HepG2 (cell line): ENCODE data around the gene PHF13. TPM values are rescaled to one million over a fixed set of nuclear protein-coding genes. Genes with fewer than 3 reads are reported as not detected.

ENCODE experiments used
- ATAC-seq: fragments of 200-7000 bp; cut with Tn5 transposase; 3 replicates; pipeline ENCODE4 v1.9.1; 2020; ENCODE audit warnings: mild to moderate bottlenecking, moderate library complexity
- BruUV-seq: library from RNA; stranded (reverse); fragments of 400-500 nt; replicated peaks from 2 replicates; lab custom pipeline; 2021; lab: Mats Ljungman, UMichigan
- CTCF ChIA-PET: fragments of 300-600 bp; formaldehyde crosslinking; extraction: SDS; loops from one replicate; lab custom pipeline; 2021; ENCODE audit warnings: low total read pairs, inconsistent platforms, low intra/inter-chr PET ratio; lab: Yijun Ruan, JAX
- POLR2A ChIA-PET: fragments of 350-600 bp; sonication (Branson Sonifier 250); formaldehyde crosslinking; loops from one replicate; lab custom pipeline; 2020; ENCODE audit warnings: antibody characterized with exemption, inconsistent platforms; lab: Yijun Ruan, JAX
- DNase-seq: peaks from one replicate; pipeline ENCODE4 v3.0.0-alpha.2; 2015; ENCODE audit warnings: low spot score
- FAIRE-seq: peaks from 3 replicates; lab custom pipeline; 2011; peaks lifted over from hg19 to GRCh38; lab: Jason Lieb, UNC
- H2AFZ ChIP-seq: one replicate; pipeline ENCODE4 v1.6.1; 2011; ENCODE audit warnings: low read length, inconsistent platforms
- H3K27ac ChIP-seq: fragments of 300-600 bp; 3 replicates; pipeline ENCODE4 v1.8.0; 2011; ENCODE audit warnings: mixed run types, mild to moderate bottlenecking, mixed read lengths, low read length, inconsistent platforms; ENCODE audit not compliant: insufficient read depth; ENCODE audit errors: extremely low read length
- H3K27me3 ChIP-seq, 2 experiments: fragments of 200-600 bp in 1 of 2; 2 replicates in 1 of 2; 3 replicates in 1 of 2; pipeline versions ENCODE4 v1.6.0 to v1.8.0; 2011; ENCODE audit warnings: low read length in 2 of 2, mild to moderate bottlenecking in 2 of 2, moderate library complexity in 2 of 2, inconsistent platforms in 1 of 2; ENCODE audit not compliant: insufficient read depth in 2 of 2, control insufficient read depth in 1 of 2
- H3K36me3 ChIP-seq, 2 experiments: fragments of 200-600 bp in 1 of 2; replicated peaks in 1 of 2; 2 replicates in 1 of 2; 3 replicates in 1 of 2; pipeline versions ENCODE4 v1.5.1 to v1.8.0; 2011; ENCODE audit warnings: low read length in 2 of 2, inconsistent platforms in 1 of 2; ENCODE audit not compliant: insufficient read depth in 2 of 2, control insufficient read depth in 1 of 2
- H3K4me1 ChIP-seq: 2 replicates; pipeline ENCODE4 v1.5.1; 2012; ENCODE audit warnings: low read length, inconsistent platforms; ENCODE audit not compliant: insufficient read depth
- H3K4me2 ChIP-seq: 2 replicates; pipeline ENCODE4 v1.6.0; 2011; ENCODE audit warnings: low read depth, low read length, inconsistent platforms
- H3K4me3 ChIP-seq, 3 experiments: fragments of 200-600 bp in 1 of 3; sonication (generic), shearing (Covaris generic) in 1 of 3; replicated peaks in 1 of 3; 2 replicates each; pipeline ENCODE4 v1.5.1; 2011 to 2016; ENCODE audit warnings: low read length in 3 of 3, inconsistent platforms in 2 of 3, low read depth in 2 of 3, mild to moderate bottlenecking in 2 of 3, control low read depth in 1 of 3, mixed read lengths in 1 of 3; ENCODE audit not compliant: insufficient read depth in 1 of 3
- H3K79me2 ChIP-seq: one replicate; pipeline ENCODE4 v1.6.1; 2011; ENCODE audit warnings: low read length, inconsistent platforms; ENCODE audit not compliant: insufficient read depth
- H3K9ac ChIP-seq: 2 replicates; pipeline ENCODE4 v1.6.0; 2011; ENCODE audit warnings: mild to moderate bottlenecking, low read depth, low read length, inconsistent platforms; ENCODE audit not compliant: insufficient read depth
- H3K9me3 ChIP-seq: 2 replicates; pipeline ENCODE4 v1.5.1; 2012; ENCODE audit warnings: mild to moderate bottlenecking, low read length
- H4K20me1 ChIP-seq: 2 replicates; pipeline ENCODE4 v1.6.0; 2011; ENCODE audit warnings: inconsistent platforms, mild to moderate bottlenecking, low read length, moderate library complexity; ENCODE audit not compliant: insufficient read depth
- AGO2 ChIP-seq: fragments of 200-400 bp; formaldehyde crosslinking; optimal IDR thresholded peaks from 2 replicates; pipeline ENCODE3; 2017; ENCODE audit warnings: mild to moderate bottlenecking, low read depth, low read length, moderate library complexity
- FOSL2 ChIP-seq: sonication (generic); formaldehyde crosslinking; IDR thresholded peaks from 2 replicates; pipeline ENCODE4 v1.4.0; 2020; ENCODE audit warnings: missing genetic modification reagents
- NFE2L1 ChIP-seq: sonication (generic); formaldehyde crosslinking; IDR thresholded peaks from 2 replicates; pipeline ENCODE4 v1.4.0; 2020; ENCODE audit warnings: missing genetic modification reagents, mild to moderate bottlenecking, borderline replicate concordance
- SAP130 ChIP-seq: IDR thresholded peaks from 2 replicates; pipeline ENCODE4 v1.6.1; 2016; ENCODE audit warnings: low read depth
- ZFP90 ChIP-seq: sonication (generic); formaldehyde crosslinking; IDR thresholded peaks from 2 replicates; pipeline ENCODE4 v1.8.0; 2022; ENCODE audit warnings: missing genetic modification reagents, mild to moderate bottlenecking, inconsistent platforms, borderline replicate concordance
- ZNF30 ChIP-seq: sonication (generic); formaldehyde crosslinking; IDR thresholded peaks from 2 replicates; pipeline ENCODE4 v1.5.0; 2020; ENCODE audit warnings: mild to moderate bottlenecking, missing genetic modification reagents
- ZNF432 ChIP-seq: sonication (generic); formaldehyde crosslinking; IDR thresholded peaks from 2 replicates; pipeline ENCODE4 v1.5.0; 2020; ENCODE audit warnings: missing genetic modification reagents, mild to moderate bottlenecking, borderline replicate concordance
- ZNF558 ChIP-seq: sonication (generic); formaldehyde crosslinking; IDR thresholded peaks from 2 replicates; pipeline ENCODE4 v1.9.0; 2022; ENCODE audit warnings: mild to moderate bottlenecking, missing genetic modification reagents, borderline replicate concordance
- ZSCAN20 ChIP-seq: sonication (generic); formaldehyde crosslinking; IDR thresholded peaks from 2 replicates; pipeline ENCODE4 v1.4.0; 2020; ENCODE audit warnings: missing genetic modification reagents, mild to moderate bottlenecking, borderline replicate concordance
- WGBS: methylation state at CpG from one replicate; pipeline ENCODE4 v1.1.6; 2017; ENCODE audit warnings: low lambda C conversion rate; 5-methylcytosine and 5-hydroxymethylcytosine counted together
- in situ Hi-C: cut with HindIII; loops from 2 replicates; pipeline ENCODE4 v1.10.0; 2017; ENCODE audit warnings: low pct_unique_long_range_greater_than_20kb; ENCODE audit not compliant: extremely low pct_ligation_motif_present
- intact Hi-C: fragments of 100-400 bp; cut with micrococcal nuclease; formaldehyde crosslinking; loops from one replicate; pipeline ENCODE4 v1.10.0; 2022; ENCODE audit not compliant: unreplicated experiment
- polyA plus RNA-seq, 8 experiments: library from polyadenylated mRNA; depleted of rRNA in 3 of 8; stranded (reverse) in 7 of 8; unstranded in 1 of 8; fragments of >200 nt; fragmentation: Illumina TruSeq in 4 of 8; extraction: Trizol in 4 of 8; gene quantifications; 2 replicates each; pipeline versions ENCODE4 v1.2.1 to v1.2.3, GENCODE V29; 2011 to 2016; ENCODE audit warnings: low read depth in 4 of 8, missing spikeins in 1 of 8, mixed read lengths in 1 of 8; ENCODE audit not compliant: insufficient read depth in 1 of 8
- total RNA-seq, 5 experiments: library from RNA; depleted of rRNA; stranded (reverse); fragments of >200 nt; fragmentation: Illumina TruSeq; extraction: Trizol; gene quantifications; 2 replicates each; pipeline ENCODE4 v1.2.3, GENCODE V29; 2016; ENCODE audit warnings: low read depth in 1 of 5
- TF ChIP-seq, protein P1 (sequence below): sonication (generic); formaldehyde crosslinking; IDR thresholded peaks from 2 replicates; pipeline ENCODE4 v1.5.1; 2020; ENCODE audit warnings: mild to moderate bottlenecking, missing genetic modification reagents, moderate library complexity

PHF13 gene
- total and polyA plus RNA-seq, 2 of the 13 experiments (the other 11 are each of a cell fraction or from before 2014, with no cell fraction given), result 4.7 to 7.4 TPM

DNA sequence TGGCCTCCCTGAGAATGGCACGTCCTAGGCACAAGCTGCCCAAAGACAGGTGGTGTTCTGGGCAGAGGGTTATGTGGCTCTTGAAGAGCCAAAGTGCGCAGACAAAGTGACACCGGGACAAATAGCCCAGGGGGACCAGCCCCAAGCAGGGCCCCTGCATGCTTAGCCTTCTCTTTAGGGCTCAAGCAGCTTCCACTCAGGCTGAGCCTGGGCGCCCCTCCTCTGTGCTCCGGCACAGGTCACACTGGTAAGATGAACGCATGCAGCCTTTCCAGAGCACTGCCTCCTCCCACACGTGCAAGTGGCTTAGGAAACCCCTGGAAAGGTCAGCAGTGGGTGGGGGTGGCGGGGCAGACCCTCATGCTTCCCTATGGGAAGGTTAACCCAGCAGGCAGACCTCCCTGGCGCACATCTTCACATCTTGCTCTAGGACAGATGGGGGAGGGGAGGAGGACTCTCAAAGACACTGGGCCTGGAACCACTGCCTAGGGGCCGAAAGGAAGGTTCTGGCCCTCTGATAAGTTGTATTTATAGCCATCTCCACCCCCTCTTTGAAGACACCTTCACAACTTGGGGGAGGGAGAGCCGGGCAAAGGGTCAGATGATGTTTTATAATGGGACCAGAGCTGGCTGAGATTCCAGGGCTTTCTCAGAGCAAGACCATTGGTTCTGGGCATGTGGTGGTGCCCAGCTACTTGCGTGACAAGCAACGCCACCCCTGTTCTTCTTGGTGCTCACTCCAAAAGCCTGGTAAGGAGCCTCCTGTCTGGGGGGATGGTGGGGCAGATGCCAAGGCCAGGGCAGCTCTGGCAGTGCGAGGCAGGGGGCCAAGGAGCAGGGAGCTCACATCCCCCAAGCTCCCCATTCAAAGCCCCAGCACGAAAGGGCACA is 16.4 kb upstream of the PHF13 start:
- peaks cover 36 to 72% of the 10 kb centered on the region in 2 experiments for H3K36me3 ChIP-seq
- TF ChIP-seq ZFP90 (no peak), ZNF558 (CRISPR knock-in tag) (no peak), AGO2 (peak; percentile 55)
- TF ChIP-seq, all 625 proteins: peak for 1
- WGBS, result 92% methylated on average over 11 of the region's 15 CpGs
- Histone ChIP-seq H3K4me1 (peaks cover 31% of the 10 kb centered on the region), H3K4me2 (no peak overlapping the region), H3K9me3 (no peaks in the 10 kb centered on the region), H2AFZ (no peak overlapping the region), H3K27me3 (no peaks in the 10 kb centered on the region; a peak in 1 of 5 replicates), H3K4me3 (no peak overlapping the region), H3K27ac (no peak overlapping the region), H3K79me2 (peaks cover 59% of the 10 kb centered on the region), H4K20me1 (peaks cover 64% of the 10 kb centered on the region), H3K9ac (no peak overlapping the region)
- DNase-seq (no peak), ATAC-seq (no peak), FAIRE-seq (no peak)
- in situ Hi-C loops, result no loop called here
- intact Hi-C loops, result no loop called here
- CTCF ChIA-PET, result no interaction called here
- POLR2A ChIA-PET, result interaction anchor here (1.2 kb wide), 1 partner anchor 19 kb away, joined by 3 read pairs; no protein-coding TSS in a partner anchor
- no TSS peak for BruUV-seq

DNA sequence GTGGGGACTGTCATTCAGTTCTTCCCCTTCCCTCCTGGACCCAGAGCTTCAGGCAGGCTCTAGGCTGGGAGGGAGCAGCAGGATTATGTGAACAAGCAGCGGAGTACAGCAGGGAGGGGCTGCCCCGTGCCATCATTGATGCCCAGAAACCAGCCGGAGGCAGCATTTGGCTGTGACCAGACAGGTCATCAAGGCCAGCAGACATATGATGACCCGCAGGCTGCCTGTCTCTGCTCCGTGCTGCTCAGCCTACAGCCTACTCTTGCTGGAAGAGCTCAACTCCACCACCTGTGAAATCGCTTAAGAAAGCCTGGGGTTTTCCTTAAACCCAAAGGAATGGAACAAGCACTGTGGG is 15.8 kb upstream of the PHF13 start:
- ATAC-seq, result no peak

More for the DNA sequence above, 15.8 kb upstream of the PHF13 start:
- ChIA-PET CTCF (no interaction called here), POLR2A (interaction anchor here (1.0 to 7.1 kb wide), 3 partner anchors 8 to 20 kb away, joined by 3 to 60 read pairs (median 3); partner anchors contain the start of gene PHF13)
- Histone ChIP-seq H4K20me1 (peaks cover 61% of the 10 kb centered on the region), H3K4me2 (no peak overlapping the region), H3K27ac (no peak overlapping the region), H3K4me1 (peaks cover 31% of the 10 kb centered on the region), H2AFZ (no peak overlapping the region), H3K9me3 (no peaks in the 10 kb centered on the region), H3K27me3 (no peaks in the 10 kb centered on the region; a peak in 1 of 5 replicates), H3K79me2 (peaks cover 63% of the 10 kb centered on the region), H3K9ac (no peak overlapping the region), H3K4me3 (no peak overlapping the region), H3K36me3 (peaks cover 32 to 66% of the 10 kb centered on the region in 2 experiments)
- TF ChIP-seq NFE2L1 (no peak), FOSL2 (CRISPR knock-in tag) (no peak), ZSCAN20 (CRISPR knock-in tag) (no peak), SAP130 (CRISPR knock-in tag) (no peak), ZNF30 (CRISPR knock-in tag) (no peak), ZNF432 (CRISPR knock-in tag) (no peak)
- TF ChIP-seq, protein P1, sequence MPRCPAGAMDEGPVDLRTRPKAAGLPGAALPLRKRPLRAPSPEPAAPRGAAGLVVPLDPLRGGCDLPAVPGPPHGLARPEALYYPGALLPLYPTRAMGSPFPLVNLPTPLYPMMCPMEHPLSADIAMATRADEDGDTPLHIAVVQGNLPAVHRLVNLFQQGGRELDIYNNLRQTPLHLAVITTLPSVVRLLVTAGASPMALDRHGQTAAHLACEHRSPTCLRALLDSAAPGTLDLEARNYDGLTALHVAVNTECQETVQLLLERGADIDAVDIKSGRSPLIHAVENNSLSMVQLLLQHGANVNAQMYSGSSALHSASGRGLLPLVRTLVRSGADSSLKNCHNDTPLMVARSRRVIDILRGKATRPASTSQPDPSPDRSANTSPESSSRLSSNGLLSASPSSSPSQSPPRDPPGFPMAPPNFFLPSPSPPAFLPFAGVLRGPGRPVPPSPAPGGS, result no peak
- no TSS peak for BruUV-seq
- in situ Hi-C loops (no loop called here), intact Hi-C loops (no loop called here)
- FAIRE-seq (no peak), DNase-seq (no peak)
- WGBS, result 100% methylated on average over 5 of the region's 6 CpGs
